ENCODE data around the gene FAM184A. TPM values are rescaled to one million over a fixed set of nuclear protein-coding genes. Genes with fewer than 3 reads are reported as not detected.

Gene FAM184A
- total and polyA plus RNA-seq, 2 of the 13 experiments (the other 11 are each of a cell fraction or from before 2014, with no cell fraction given), result 7.0 to 18.0 TPM

DNA sequence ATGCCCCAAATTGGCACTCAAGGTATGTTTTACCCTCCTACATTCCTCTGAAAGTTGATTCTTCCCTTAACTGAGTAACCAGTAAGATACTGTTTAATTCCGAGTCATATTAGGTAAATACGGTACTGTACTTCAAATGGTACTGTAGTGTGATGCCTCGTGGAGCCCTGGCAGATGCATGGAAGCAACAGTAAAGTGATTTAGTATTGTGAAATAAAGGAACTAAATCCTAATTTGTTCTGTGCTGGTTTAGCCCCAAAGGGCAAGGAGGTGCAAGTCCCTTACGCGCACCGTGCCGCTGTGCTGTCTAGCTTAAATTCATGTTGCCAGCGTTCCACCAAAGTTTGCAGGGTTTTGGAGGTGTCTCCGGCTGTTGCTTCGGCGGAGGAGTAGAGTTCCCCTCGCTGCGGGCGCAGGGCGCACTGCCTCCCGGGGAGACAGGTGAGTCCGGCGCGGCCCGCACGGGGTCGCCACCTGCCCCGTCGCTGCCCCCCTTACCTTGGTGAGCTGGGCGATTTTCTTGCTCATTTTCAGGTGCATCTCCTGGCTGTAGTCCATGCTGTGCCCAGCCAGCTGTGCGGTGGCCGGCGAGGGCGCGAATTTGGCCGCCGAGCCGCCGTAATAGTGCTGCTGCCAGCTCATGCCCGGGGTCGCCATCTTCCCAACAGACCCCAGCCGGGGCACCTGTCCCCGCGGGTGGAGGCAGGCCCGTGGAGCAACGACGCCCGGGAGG lies 655 bp downstream of the FAM184A start (continued):
- TF ChIP-seq CENPT (CRISPR knock-in tag; IDR thresholded peaks at IDR 0.05; ENCODE audit: low read depth), result no peak; the same call in 1 of the 2 replicates
- peak; percentile 70; the same call in 1 of the 2 replicates for TF ChIP-seq TARDBP (CRISPR knock-in tag; IDR thresholded peaks at IDR 0.05)
- no peak for TF ChIP-seq MAZ (IDR thresholded peaks at IDR 0.05; ENCODE audit: borderline replicate concordance, low read depth, low read length)
- TF ChIP-seq MAZ (CRISPR knock-in tag; IDR thresholded peaks at IDR 0.05; ENCODE audit: low read depth), result no peak
- TF ChIP-seq ZNF431 (CRISPR knock-in tag; IDR thresholded peaks at IDR 0.05; ENCODE audit: borderline replicate concordance, low read depth), result no peak; the same call in 1 of the 2 replicates
- TF ChIP-seq ZNF441 (CRISPR knock-in tag; IDR thresholded peaks at IDR 0.05; ENCODE audit: borderline replicate concordance), result peak; percentile 56; the same call in 1 of the 2 replicates
- TF ChIP-seq ZC3H13 (CRISPR knock-in tag; IDR thresholded peaks at IDR 0.05), result peak; percentile 84; the same call in 1 of the 2 replicates
- TF ChIP-seq SPEN (CRISPR knock-in tag; IDR thresholded peaks at IDR 0.05; ENCODE audit: low read depth), result no peak
- peak; percentile 20; the same call in 1 of the 2 replicates for TF ChIP-seq SAP130 (CRISPR knock-in tag; IDR thresholded peaks at IDR 0.05; ENCODE audit: low read depth)
- TF ChIP-seq NR2F6 (IDR thresholded peaks at IDR 0.05), result no peak
- TF ChIP-seq NR2F6 (CRISPR knock-in tag; IDR thresholded peaks at IDR 0.05), result 0 out of 2 replicates have a peak, but pooled peaks have one; percentile 5
- TF ChIP-seq FOXC1 (CRISPR knock-in tag; IDR thresholded peaks at IDR 0.05; ENCODE audit: borderline replicate concordance), result peak; percentile 83
- TF ChIP-seq, protein P1, sequence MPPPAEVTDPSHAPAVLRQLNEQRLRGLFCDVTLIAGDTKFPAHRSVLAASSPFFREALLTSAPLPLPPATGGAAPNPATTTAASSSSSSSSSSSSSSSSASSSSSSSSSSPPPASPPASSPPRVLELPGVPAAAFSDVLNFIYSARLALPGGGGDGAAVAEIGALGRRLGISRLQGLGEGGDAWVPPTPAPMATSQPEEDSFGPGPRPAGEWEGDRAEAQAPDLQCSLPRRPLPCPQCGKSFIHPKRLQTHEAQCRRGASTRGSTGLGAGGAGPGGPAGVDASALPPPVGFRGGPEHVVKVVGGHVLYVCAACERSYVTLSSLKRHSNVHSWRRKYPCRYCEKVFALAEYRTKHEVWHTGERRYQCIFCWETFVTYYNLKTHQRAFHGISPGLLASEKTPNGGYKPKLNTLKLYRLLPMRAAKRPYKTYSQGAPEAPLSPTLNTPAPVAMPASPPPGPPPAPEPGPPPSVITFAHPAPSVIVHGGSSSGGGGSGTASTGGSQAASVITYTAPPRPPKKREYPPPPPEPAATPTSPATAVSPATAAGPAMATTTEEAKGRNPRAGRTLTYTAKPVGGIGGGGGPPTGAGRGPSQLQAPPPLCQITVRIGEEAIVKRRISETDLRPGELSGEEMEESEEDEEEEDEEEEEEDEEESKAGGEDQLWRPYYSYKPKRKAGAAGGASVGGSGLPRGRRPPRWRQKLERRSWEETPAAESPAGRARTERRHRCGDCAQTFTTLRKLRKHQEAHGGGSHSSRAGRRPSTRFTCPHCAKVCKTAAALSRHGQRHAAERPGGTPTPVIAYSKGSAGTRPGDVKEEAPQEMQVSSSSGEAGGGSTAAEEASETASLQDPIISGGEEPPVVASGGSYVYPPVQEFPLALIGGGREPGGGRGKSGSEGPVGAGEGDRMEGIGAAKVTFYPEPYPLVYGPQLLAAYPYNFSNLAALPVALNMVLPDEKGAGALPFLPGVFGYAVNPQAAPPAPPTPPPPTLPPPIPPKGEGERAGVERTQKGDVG (CRISPR knock-in tag; IDR thresholded peaks at IDR 0.05; ENCODE audit: borderline replicate concordance), result peak; percentile 74; the same call in 1 of the 2 replicates
- TF ChIP-seq REPIN1 (CRISPR knock-in tag; IDR thresholded peaks at IDR 0.05; ENCODE audit: borderline replicate concordance, low read depth), result peak; percentile 60; the same call in 1 of the 2 replicates
- 0 out of 2 replicates have a peak, but pooled peaks have one; percentile 62 for TF ChIP-seq MIER3 (CRISPR knock-in tag; IDR thresholded peaks at IDR 0.05; ENCODE audit: borderline replicate concordance)
- TF ChIP-seq ZNF446 (CRISPR knock-in tag; IDR thresholded peaks at IDR 0.05), result peak; percentile 83
- peak; percentile 48 for TF ChIP-seq TAF1 (CRISPR knock-in tag; IDR thresholded peaks at IDR 0.05)
- TF ChIP-seq NFKBIZ (CRISPR knock-in tag; IDR thresholded peaks at IDR 0.05), result no peak
- TF ChIP-seq, protein P2, sequence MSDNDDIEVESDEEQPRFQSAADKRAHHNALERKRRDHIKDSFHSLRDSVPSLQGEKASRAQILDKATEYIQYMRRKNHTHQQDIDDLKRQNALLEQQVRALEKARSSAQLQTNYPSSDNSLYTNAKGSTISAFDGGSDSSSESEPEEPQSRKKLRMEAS (IDR thresholded peaks at IDR 0.05), result peak; percentile 25; the same call in 1 of the 2 replicates
- TF ChIP-seq, protein P3, sequence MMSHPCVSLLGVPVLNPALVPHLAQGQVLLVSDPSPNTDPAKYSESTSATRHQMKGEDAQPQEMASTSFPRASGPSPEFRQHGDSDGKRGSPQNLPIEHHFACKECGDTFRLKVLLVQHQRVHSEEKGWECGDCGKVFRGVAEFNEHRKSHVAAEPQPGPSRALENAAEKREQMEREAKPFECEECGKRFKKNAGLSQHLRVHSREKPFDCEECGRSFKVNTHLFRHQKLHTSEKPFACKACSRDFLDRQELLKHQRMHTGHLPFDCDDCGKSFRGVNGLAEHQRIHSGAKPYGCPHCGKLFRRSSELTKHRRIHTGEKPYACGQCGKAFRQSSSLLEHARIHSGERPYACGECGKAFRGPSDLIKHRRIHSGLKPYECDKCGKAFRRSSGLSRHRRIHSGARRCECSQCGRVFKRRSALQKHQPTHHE (CRISPR knock-in tag; IDR thresholded peaks at IDR 0.05; ENCODE audit: borderline replicate concordance), result 0 out of 2 replicates have a peak, but pooled peaks have one; percentile 18
- 0 out of 2 replicates have a peak, but pooled peaks have one; percentile 10 for TF ChIP-seq PCBP1 (IDR thresholded peaks at IDR 0.05; ENCODE audit: borderline replicate concordance, low read depth, low read length)
- no peak for TF ChIP-seq ZNF496 (CRISPR knock-in tag; IDR thresholded peaks at IDR 0.05; ENCODE audit: insufficient replicate concordance)
